DOHH2 (cell line): ENCODE results near the gene CDX1.

ENCODE experiments used
- H3F3A ChIP-seq: fragments of 200-600 bp; sonication (generic), shearing (Covaris generic); 2 replicates; pipeline ENCODE4 v1.6.0; 2016; ENCODE audit warnings: antibody characterized with exemption, mild to moderate bottlenecking; ENCODE audit not compliant: control insufficient read depth, insufficient read depth
- H3K27ac ChIP-seq: fragments of 200-600 bp; sonication (generic); 2 replicates; pipeline ENCODE4 v1.5.1; 2014; ENCODE audit warnings: low read depth, mild to moderate bottlenecking, low read length, moderate library complexity
- H3K27me3 ChIP-seq: fragments of 200-600 bp; sonication (generic); 2 replicates; pipeline ENCODE4 v1.6.1; 2014; ENCODE audit warnings: mild to moderate bottlenecking, low read length, mixed read lengths; ENCODE audit not compliant: control insufficient read depth
- H3K36me3 ChIP-seq: fragments of 200-600 bp; sonication (generic); 2 replicates; pipeline ENCODE4 v1.6.1; 2014; ENCODE audit warnings: mild to moderate bottlenecking, low read length, moderate library complexity, mixed read lengths; ENCODE audit not compliant: control insufficient read depth
- H3K4me1 ChIP-seq: fragments of 200-600 bp; sonication (generic); 2 replicates; pipeline ENCODE4 v1.6.1; 2014; ENCODE audit warnings: mild to moderate bottlenecking, low read length, mixed read lengths; ENCODE audit not compliant: control insufficient read depth
- H3K4me2 ChIP-seq: fragments of 200-600 bp; sonication (generic); 2 replicates; pipeline ENCODE4 v1.6.0; 2014; ENCODE audit warnings: mild to moderate bottlenecking, low read length, moderate library complexity
- H3K4me3 ChIP-seq: fragments of 200-600 bp; sonication (generic); 2 replicates; pipeline ENCODE4 v1.5.1; 2014; ENCODE audit warnings: mild to moderate bottlenecking, low read length, mixed read lengths
- H3K79me2 ChIP-seq: fragments of 200-600 bp; sonication (generic); 2 replicates; pipeline ENCODE4 v1.6.1; 2014; ENCODE audit warnings: mild to moderate bottlenecking, low read length, mixed read lengths; ENCODE audit not compliant: control insufficient read depth
- H3K9me2 ChIP-seq: fragments of 200-600 bp; sonication (generic); replicated peaks from 2 replicates; pipeline ENCODE4 v1.6.1; 2014; ENCODE audit warnings: mild to moderate bottlenecking, low read length, mixed read lengths; ENCODE audit not compliant: control insufficient read depth
- H3K9me3 ChIP-seq: fragments of 200-600 bp; sonication (generic); 2 replicates; pipeline ENCODE4 v1.6.1; 2014; ENCODE audit warnings: antibody characterized with exemption, low read length, mixed read lengths; ENCODE audit not compliant: control insufficient read depth, insufficient read depth
- H4K20me1 ChIP-seq: fragments of 200-600 bp; sonication (generic); 2 replicates; pipeline ENCODE4 v1.6.0; 2014; ENCODE audit warnings: low read depth, mild to moderate bottlenecking, antibody characterized with exemption, low read length, moderate library complexity; ENCODE audit not compliant: control insufficient read depth, insufficient read depth
- CTCF ChIP-seq: fragments of 200-600 bp; sonication (generic); IDR thresholded peaks from one replicate; pipeline ENCODE4 v1.5.1; 2014; ENCODE audit warnings: antibody characterized with exemption, mild to moderate bottlenecking, low read depth, low read length; ENCODE audit not compliant: poor library complexity, severe bottlenecking
- EZH2phosphoT487 ChIP-seq: fragments of 200-600 bp; sonication (generic); IDR thresholded peaks from 2 replicates; pipeline ENCODE4 v1.6.1; 2017; ENCODE audit warnings: borderline replicate concordance, mild to moderate bottlenecking, antibody characterized with exemption, low read length, moderate library complexity, mixed read lengths

Gene CDX1

GRCh38 chr5:150121448-150122157 is 45.0 kb upstream of the CDX1 start:
- no peaks in the 10 kb centered on the region for H3K27me3 ChIP-seq
- no peak overlapping the region for H3K4me3 ChIP-seq
- H3K9me2 ChIP-seq = no peaks in the 10 kb centered on the region
- no peaks in the 10 kb centered on the region for H3K4me1 ChIP-seq
- no peaks in the 10 kb centered on the region for H3F3A ChIP-seq
- no peaks in the 10 kb centered on the region for H3K79me2 ChIP-seq
- no peak overlapping the region for H3K4me2 ChIP-seq
- TF ChIP-seq EZH2phosphoT487 = no peak
- TF ChIP-seq CTCF = no peak
- H3K36me3 ChIP-seq = no peaks in the 10 kb centered on the region
- no peak overlapping the region for H3K27ac ChIP-seq
- no peaks in the 10 kb centered on the region for H4K20me1 ChIP-seq
- H3K9me3 ChIP-seq = no peaks in the 10 kb centered on the region

- TF ChIP-seq EZH2phosphoT487 (no peak), CTCF (peak; percentile 63)
- Histone ChIP-seq H3F3A (no peaks in the 10 kb centered on the region), H3K4me1 (no peaks in the 10 kb centered on the region), H3K27ac (no peak overlapping the region), H3K9me3 (no peaks in the 10 kb centered on the region), H3K36me3 (no peaks in the 10 kb centered on the region), H4K20me1 (no peaks in the 10 kb centered on the region), H3K4me3 (no peak overlapping the region), H3K27me3 (no peaks in the 10 kb centered on the region), H3K9me2 (no peaks in the 10 kb centered on the region), H3K79me2 (no peaks in the 10 kb centered on the region), H3K4me2 (no peak overlapping the region)
Measured at GRCh38 chr5:150122158-150122510, 44.4 kb upstream of the CDX1 start.

- Histone ChIP-seq H3K27ac (no peak overlapping the region), H3K4me3 (no peak overlapping the region), H3K9me2 (no peaks in the 10 kb centered on the region), H3K4me2 (no peak overlapping the region), H3K9me3 (no peaks in the 10 kb centered on the region), H3K27me3 (no peaks in the 10 kb centered on the region), H3K79me2 (no peaks in the 10 kb centered on the region), H3F3A (no peaks in the 10 kb centered on the region), H4K20me1 (no peaks in the 10 kb centered on the region), H3K4me1 (no peaks in the 10 kb centered on the region), H3K36me3 (no peaks in the 10 kb centered on the region)
- TF ChIP-seq CTCF = no peak
- no peak for TF ChIP-seq EZH2phosphoT487
Measured at GRCh38 chr5:150122536-150123481, 43.8 kb upstream of the CDX1 start.
